CD4-positive, alpha-beta T cell (primary cell): Measurements from ENCODE around the gene MGA. TPM values are rescaled to one million over a fixed set of nuclear protein-coding genes. Genes with fewer than 3 reads are reported as not detected.

Source experiments
- ATAC-seq: fragments of 200-7000 bp; cut with Tn5 transposase; one replicate; pipeline ENCODE4 v1.10.0; 2022; ENCODE audit warnings: mild to moderate bottlenecking; ENCODE audit not compliant: poor library complexity
- CTCF ChIA-PET: fragments of 350-600 bp; sonication (Branson Sonifier 250); formaldehyde crosslinking; loops from one replicate; lab custom pipeline; 2021; ENCODE audit warnings: antibody characterized with exemption, inconsistent platforms; lab: Charles Lee
- POLR2A ChIA-PET: fragments of 350-600 bp; sonication (Branson Sonifier 250); formaldehyde crosslinking; loops from one replicate; lab custom pipeline; 2021; ENCODE audit warnings: antibody characterized with exemption, inconsistent platforms; lab: Charles Lee
- DNase-seq, 14 experiments: peaks; one replicate each; pipeline ENCODE4 v3.0.0-alpha.2; 2013 to 2020; ENCODE audit warnings: mixed read lengths in 2 of 14
- H3K27ac ChIP-seq, 2 donors: one replicate each; pipeline versions ENCODE4 v1.5.1 to v1.7.0; 2013; ENCODE audit warnings: low read length in 2 of 2, low read depth in 1 of 2, mild to moderate bottlenecking in 1 of 2
- H3K27me3 ChIP-seq, 2 experiments: 1 replicate in 1 of 2; 2 replicates in 1 of 2; pipeline versions ENCODE4 v1.6.1 to v1.7.0; 2013; ENCODE audit warnings: low read length in 2 of 2, control low read depth in 1 of 2, mild to moderate bottlenecking in 1 of 2, moderate library complexity in 1 of 2; ENCODE audit not compliant: insufficient read depth in 2 of 2, control insufficient read depth in 1 of 2
- H3K36me3 ChIP-seq: one replicate; pipeline ENCODE4 v1.6.1; 2013; ENCODE audit warnings: low read length, control low read depth; ENCODE audit not compliant: insufficient read depth
- H3K4me1 ChIP-seq: one replicate; pipeline ENCODE4 v1.6.1; 2013; ENCODE audit warnings: low read length, control low read depth; ENCODE audit not compliant: insufficient read depth
- H3K4me3 ChIP-seq: one replicate; pipeline ENCODE4 v1.5.1; 2013; ENCODE audit warnings: mild to moderate bottlenecking, low read length, moderate library complexity
- H3K9me3 ChIP-seq, 2 experiments: 1 replicate in 1 of 2; 2 replicates in 1 of 2; pipeline versions ENCODE4 v1.6.1 to v1.7.0; 2013; ENCODE audit warnings: low read length in 2 of 2, mild to moderate bottlenecking in 2 of 2, control low read depth in 1 of 2, moderate library complexity in 1 of 2; ENCODE audit not compliant: control insufficient read depth in 1 of 2, insufficient read depth in 1 of 2
- H3K27ac Mint-ChIP-seq: one replicate; pipeline ENCODE4 v1.8.0; 2020; ENCODE audit warnings: mixed read lengths
- H3K27me3 Mint-ChIP-seq: one replicate; pipeline ENCODE4 v1.8.0; 2021; ENCODE audit warnings: mixed read lengths
- H3K36me3 Mint-ChIP-seq: one replicate; pipeline ENCODE4 v1.8.0; 2021; ENCODE audit warnings: low read depth, mixed read lengths
- H3K4me1 Mint-ChIP-seq: one replicate; pipeline ENCODE4 v1.8.0; 2021; ENCODE audit warnings: low read depth, mixed read lengths
- H3K4me3 Mint-ChIP-seq: one replicate; pipeline ENCODE4 v1.8.0; 2020; ENCODE audit warnings: mild to moderate bottlenecking, mixed read lengths
- H3K9me3 Mint-ChIP-seq: one replicate; pipeline ENCODE4 v1.8.0; 2020; ENCODE audit warnings: mixed read lengths
- intact Hi-C, 2 experiments: fragments of 100-400 bp; cut with DNase I in 1 of 2; cut with micrococcal nuclease in 1 of 2; formaldehyde crosslinking; loops; one replicate each; pipeline versions ENCODE4 v1.15.1 to v1.9.0; 2023 to 2025; cut with DNase I, micrococcal nuclease
- total RNA-seq, 174 experiments: library from RNA in 2 of 174; stranded (reverse) in 2 of 174; gene quantifications; one replicate each; pipeline ENCODE4 v1.2.3 and lab custom pipeline; 2021 to 2026
- TF ChIP-seq, protein P1 (sequence below): fragments of 200-600 bp; IDR thresholded peaks from one replicate; pipeline ENCODE4 v1.8.0; 2022; ENCODE audit warnings: antibody characterized with exemption, mild to moderate bottlenecking

The MGA gene
- total RNA-seq, 2 experiments from 2014 or later = 31.0 to 33.9 TPM

DNA sequence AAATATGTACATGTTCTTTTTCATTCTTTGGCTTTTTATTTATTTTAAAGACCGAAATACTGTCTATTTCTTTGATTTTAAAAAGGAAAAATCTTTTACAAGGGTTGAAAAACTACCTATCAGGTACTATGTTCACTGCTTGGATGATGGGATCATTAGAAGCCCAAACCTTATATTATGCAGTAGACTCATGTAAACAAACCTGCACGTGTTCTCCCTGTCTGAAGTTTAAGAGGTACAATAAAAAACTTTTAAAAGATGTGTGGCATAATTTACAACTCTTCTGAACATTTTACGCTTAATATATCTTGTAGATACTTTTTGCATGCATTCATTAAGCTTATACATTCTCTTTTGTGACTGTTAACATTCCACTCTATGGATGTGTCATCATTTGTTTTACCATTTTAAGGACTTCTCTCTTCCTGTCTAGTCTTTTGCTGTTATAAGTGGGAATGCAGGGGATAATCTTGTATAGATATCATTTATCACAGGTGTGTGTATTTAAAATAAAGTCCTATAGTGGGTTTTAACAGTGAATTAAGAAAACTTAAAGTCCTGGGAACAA is 6.2 kb downstream of the MGA start:
- Mint-ChIP-seq H3K4me1 (peaks cover 80% of the 10 kb centered on the region), H3K9me3 (no peaks in the 10 kb centered on the region), H3K27ac (peak overlapping the region; percentile 7), H3K27me3 (no peaks in the 10 kb centered on the region), H3K4me3 (no peak overlapping the region), H3K36me3 (peaks cover 34% of the 10 kb centered on the region)
- intact Hi-C loops = no loop called here
- ATAC-seq (no peak), DNase-seq (no peak)
- Histone ChIP-seq H3K27me3 (no peaks in the 10 kb centered on the region), H3K4me3 (no peak overlapping the region), H3K4me1 (peaks cover 16% of the 10 kb centered on the region), H3K9me3 (no peaks in the 10 kb centered on the region), H3K27ac (no peak overlapping the region), H3K36me3 (peaks cover 10% of the 10 kb centered on the region)
- ChIA-PET POLR2A (no interaction called here), CTCF (no interaction called here)
- TF ChIP-seq, protein P1, sequence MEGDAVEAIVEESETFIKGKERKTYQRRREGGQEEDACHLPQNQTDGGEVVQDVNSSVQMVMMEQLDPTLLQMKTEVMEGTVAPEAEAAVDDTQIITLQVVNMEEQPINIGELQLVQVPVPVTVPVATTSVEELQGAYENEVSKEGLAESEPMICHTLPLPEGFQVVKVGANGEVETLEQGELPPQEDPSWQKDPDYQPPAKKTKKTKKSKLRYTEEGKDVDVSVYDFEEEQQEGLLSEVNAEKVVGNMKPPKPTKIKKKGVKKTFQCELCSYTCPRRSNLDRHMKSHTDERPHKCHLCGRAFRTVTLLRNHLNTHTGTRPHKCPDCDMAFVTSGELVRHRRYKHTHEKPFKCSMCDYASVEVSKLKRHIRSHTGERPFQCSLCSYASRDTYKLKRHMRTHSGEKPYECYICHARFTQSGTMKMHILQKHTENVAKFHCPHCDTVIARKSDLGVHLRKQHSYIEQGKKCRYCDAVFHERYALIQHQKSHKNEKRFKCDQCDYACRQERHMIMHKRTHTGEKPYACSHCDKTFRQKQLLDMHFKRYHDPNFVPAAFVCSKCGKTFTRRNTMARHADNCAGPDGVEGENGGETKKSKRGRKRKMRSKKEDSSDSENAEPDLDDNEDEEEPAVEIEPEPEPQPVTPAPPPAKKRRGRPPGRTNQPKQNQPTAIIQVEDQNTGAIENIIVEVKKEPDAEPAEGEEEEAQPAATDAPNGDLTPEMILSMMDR = no peak

DNA sequence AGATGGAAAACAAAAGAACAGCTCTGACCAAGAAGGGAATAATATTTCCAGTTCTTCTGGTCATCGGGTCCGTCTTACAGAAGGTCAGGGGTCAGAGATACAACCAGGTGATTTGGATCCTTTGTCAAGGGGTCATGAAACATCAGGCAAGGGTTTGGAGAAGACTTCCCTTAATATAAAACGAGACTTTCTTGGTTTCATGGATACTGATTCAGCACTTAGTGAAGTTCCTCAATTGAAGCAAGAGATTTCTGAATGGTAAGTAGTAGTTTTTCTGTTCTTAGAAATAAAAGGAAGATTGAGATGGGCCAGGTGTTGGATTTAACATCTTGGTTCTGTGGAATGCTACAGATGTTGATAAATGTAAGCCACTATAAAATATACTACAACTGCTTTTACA is 9.5 kb downstream of the MGA start:
- peaks cover 15% of the 10 kb centered on the region for H3K36me3 ChIP-seq
- no peak for ATAC-seq
- DNase-seq = no peak
- Mint-ChIP-seq H3K9me3 (no peaks in the 10 kb centered on the region), H3K27me3 (no peaks in the 10 kb centered on the region), H3K27ac (no peak overlapping the region), H3K4me1 (peaks cover 68% of the 10 kb centered on the region), H3K4me3 (no peak overlapping the region), H3K36me3 (peaks cover 34% of the 10 kb centered on the region)
- POLR2A ChIA-PET = no interaction called here
- CTCF ChIA-PET = no interaction called here
- H3K27ac ChIP-seq = no peak overlapping the region
- H3K27me3 ChIP-seq = no peaks in the 10 kb centered on the region
- no peaks in the 10 kb centered on the region for H3K9me3 ChIP-seq
- peaks cover 16% of the 10 kb centered on the region for H3K4me1 ChIP-seq
- intact Hi-C loops = no loop called here
- TF ChIP-seq, protein P1 = no peak
- H3K4me3 ChIP-seq = no peak overlapping the region

DNA sequence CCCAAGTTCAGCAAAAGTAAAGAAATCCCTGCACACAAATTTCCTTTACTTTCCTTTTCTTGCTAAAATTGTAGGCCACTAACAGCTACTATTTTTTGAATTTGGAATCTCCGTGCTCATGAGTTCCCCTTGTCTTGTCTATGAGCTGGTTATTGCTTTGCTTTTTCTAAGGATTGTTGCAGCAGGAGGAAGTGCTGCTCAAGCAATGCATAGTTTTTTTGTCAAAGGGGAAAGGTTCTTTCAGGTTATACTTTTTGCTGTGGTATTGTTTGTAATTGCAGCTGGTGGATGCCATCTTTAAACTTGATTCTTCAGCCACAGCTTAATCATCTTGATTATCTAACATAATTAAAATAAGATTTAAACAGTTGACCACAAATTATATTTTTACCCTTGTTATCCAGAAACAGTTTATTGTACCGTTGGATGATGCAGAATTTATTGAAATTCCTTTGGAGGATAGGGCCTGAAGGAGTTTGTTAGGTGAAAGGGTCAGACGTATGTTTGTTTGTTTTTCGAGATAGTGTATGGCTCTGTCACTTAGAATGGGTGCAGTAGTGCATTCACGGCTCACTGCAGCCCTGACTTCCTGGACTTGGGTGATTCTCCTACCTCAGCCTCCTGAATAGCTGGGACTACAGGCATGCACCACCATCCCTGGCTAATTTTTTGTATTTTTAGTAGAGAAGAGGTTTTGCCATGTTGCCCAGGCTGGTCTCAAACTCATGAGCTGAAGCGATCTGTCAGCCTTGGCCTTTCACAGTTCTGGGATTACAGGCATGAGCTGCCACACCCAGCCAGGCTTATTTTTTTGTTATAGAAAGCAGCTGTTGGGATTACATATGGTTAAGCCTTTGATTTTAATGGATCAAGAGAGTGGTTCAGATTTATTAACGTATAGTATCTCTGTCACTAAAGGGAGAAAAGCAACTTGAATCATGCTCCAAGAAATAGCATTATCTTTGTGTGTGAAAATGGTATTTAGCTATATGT is 11.7 kb downstream of the MGA start:
- Histone ChIP-seq H3K36me3 (peaks cover 20% of the 10 kb centered on the region), H3K9me3 (no peaks in the 10 kb centered on the region), H3K4me3 (no peak overlapping the region), H3K4me1 (peaks cover 16% of the 10 kb centered on the region), H3K27ac (no peak overlapping the region), H3K27me3 (no peaks in the 10 kb centered on the region)
- Mint-ChIP-seq H3K36me3 (peaks cover 41% of the 10 kb centered on the region), H3K4me1 (peaks cover 69% of the 10 kb centered on the region), H3K27ac (peak overlapping the region; percentile 56), H3K9me3 (no peaks in the 10 kb centered on the region), H3K4me3 (no peak overlapping the region), H3K27me3 (no peaks in the 10 kb centered on the region)
- ChIA-PET POLR2A (interaction anchor here (2.8 kb wide), 1 partner anchor 11 kb away, joined by 23 read pairs; the partner anchor contains the start of gene MGA), CTCF (interaction anchor here (0.9 to 1.7 kb wide), 2 partner anchors 12 to 24 kb away, joined by 3 read pairs; partner anchors contain the start of gene MGA)
- intact Hi-C loops = no loop called here
- ATAC-seq (no peak), DNase-seq (no peak)
- TF ChIP-seq, protein P1 = no peak
